ENCODE data around the gene MAJIN. TPM values are rescaled to one million over a fixed set of nuclear protein-coding genes. Genes with fewer than 3 reads are reported as not detected.

MAJIN gene
- total RNA-seq, 1 donor from 2014 or later, result not detected

DNA sequence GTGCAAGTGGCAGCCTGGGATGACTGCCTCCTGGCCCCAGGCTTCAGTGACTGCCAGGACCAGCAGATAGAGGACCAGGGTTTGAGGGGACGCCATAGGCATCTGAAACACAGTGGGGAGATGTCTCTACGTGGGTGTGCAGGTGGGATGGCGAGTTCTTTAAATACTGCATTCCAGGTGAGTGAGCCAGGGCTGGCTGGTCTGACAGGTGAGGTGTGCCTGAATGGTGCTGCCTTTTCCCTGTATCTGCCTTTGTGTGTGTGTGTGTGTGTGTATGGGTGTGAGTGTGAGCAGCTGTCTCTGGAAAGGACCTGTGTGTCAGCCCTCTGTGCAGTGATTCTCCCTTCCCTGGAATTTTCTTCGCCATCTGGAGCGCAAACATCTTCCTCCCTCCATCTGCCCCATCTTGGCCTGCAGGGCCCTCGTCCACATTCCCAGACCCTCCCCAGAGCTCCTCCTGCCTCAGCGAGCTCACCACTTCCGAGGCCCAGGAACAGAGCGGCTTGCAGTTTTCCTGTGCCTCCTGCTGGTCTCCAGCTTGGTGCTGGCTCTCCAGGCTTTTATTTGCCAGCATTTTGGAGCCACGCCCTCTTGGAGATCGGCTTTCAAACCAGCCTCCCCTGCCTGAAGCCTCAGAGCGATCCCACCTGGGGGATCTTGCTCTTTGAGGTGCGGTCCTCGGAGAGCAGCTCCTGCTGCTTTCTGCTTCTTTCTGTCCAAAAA is 36.4 kb downstream of the MAJIN start, which contains the start of gene GPHA2:
TSS of gene GPHA2 (minus strand) at position 535 of the 723 bp plus-strand sequence. CDS start at position 102, 433 bp downstream.
- intact Hi-C loops (cut with DNase I), result no loop called here
- DNase-seq (no peak), ATAC-seq (ENCODE audit: poor library complexity) (no peak)

GRCh38 chr11:64934682-64935358 is 37.1 kb downstream of the MAJIN start:
- intact Hi-C loops (cut with DNase I), result no loop called here
- DNase-seq (no peak), ATAC-seq (ENCODE audit: poor library complexity) (peak; percentile 21)

DNA sequence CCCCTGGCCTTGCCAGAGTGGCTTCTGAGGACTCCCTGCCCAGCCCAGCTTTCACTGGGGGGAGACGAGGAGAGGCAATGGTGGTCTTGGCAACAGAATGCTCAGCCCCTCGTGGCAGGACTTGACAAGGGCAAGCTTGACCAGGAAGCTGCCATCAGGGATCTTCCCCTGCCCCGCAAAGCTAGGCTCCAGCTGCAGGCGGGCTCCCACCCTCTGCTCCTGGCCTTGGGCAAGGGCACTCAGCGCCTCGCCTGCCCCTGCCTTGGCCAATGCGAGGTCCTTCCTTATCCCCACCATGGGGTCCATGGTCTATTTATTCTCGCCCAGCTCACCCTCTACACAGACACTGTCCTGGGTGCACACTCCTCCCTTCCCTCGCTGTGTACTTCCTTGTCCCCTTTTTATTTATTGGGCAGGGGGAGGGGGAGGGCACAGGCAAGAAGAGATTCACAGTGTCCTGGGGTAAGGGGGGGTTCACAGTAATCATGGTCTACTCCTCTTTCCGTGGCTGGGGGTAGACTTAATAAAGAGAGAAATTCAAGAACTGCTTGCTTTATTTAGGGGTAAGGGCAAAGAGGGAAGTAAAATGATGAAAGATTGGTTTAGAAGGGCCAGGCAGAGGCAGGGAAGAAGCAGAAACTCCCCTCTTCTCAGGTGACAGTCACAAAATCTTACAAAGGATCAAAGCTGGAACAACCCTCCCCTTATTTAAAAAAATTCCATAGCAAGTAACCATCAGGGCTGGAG is 37.8 kb downstream of the MAJIN start:
- no peak for DNase-seq
- ATAC-seq (ENCODE audit: poor library complexity), result no peak
- intact Hi-C loops (cut with DNase I), result no loop called here

DNA sequence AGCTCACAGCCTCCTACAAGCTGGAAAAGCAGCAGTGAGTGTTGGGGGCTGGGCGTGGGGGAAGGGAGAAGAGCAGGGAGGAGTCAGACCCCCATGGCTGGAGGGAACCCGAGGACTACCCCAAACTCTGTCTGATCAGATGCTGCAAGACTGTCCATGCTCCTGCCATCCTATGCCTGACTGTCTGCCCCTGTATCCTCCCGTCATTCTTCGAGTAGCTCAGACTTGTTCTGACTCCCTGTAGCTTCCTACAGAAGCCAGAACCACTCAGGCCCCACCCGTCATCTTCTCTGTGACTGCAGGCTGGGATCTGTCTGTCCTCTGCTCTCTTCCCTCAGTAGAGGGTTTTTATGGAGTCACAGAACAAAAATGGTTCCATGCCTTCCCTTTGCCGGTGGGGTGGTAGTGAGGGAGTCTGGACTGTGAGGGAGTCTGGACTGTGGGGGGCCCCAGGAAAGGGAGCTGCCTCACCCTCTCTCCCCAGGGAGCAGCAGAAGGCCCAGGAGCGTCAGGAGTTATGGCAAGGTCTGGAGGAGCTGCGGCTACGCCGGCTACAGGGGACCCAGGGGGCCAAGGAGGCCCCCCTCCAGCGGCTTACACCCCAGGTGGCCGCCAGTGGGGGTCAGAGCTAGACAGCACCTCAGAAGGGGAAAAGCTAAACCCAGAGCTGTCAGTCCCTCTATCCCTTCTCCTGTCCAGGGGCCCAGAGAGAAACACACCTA is 38.5 kb downstream of the MAJIN start:
- intact Hi-C loops (cut with DNase I), result no loop called here
- DNase-seq, result no peak
- no peak for ATAC-seq (ENCODE audit: poor library complexity)

DNA sequence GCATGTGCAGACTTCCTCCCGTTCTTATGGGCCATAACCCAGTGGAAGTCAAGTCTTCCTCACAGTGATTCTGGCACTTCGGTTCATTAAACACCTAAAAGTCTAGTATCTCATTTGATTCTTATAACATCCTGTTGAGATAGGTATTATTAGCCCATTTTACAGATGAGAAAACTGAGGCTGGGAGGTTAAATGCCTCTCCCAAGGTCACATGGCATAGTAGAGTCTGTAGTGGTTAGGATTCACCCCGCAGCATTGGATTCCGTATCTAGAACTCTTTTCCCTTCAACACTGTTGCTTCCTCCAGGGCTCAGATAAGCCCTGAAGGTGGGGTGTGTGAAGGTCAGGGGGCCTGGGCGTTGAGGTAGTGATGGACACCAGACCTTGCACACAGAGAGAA is 39.6 kb downstream of the MAJIN start:
- ATAC-seq (ENCODE audit: poor library complexity), result no peak
- intact Hi-C loops (cut with DNase I), result no loop called here
- no peak for DNase-seq

- ATAC-seq (ENCODE audit: poor library complexity) (no peak), DNase-seq (no peak)
- intact Hi-C loops (cut with DNase I), result no loop called here
These were observed 40.6 kb downstream of the MAJIN start for GRCh38 chr11:64931290-64931689.

DNA sequence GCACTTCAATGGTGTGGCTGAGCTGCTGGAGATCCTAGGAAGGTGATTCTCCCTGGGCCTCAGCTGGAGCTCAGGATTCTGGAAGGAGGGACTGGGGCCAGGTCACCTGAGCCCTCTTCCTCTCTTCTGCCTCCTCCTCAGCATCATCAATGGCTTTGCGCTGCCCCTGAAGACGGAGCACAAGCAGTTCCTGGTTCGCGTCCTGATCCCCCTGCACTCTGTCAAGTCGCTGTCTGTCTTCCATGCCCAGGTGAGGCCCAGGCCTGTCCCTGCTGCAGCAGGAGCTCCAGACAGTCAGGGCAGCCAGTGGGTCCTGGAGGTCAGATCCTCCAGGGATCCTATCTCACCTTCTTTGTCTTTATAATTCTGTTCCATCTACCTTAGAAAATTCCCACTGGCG is 41.6 kb downstream of the MAJIN start:
- ATAC-seq (ENCODE audit: poor library complexity) (no peak), DNase-seq (no peak)
- intact Hi-C loops (cut with DNase I), result no loop called here

- intact Hi-C loops (cut with DNase I), result no loop called here
- DNase-seq (no peak), ATAC-seq (ENCODE audit: poor library complexity) (no peak)
These were observed 42.3 kb downstream of the MAJIN start for GRCh38 chr11:64929625-64930024.

- ATAC-seq (ENCODE audit: poor library complexity) (no peak), DNase-seq (no peak)
- intact Hi-C loops (cut with DNase I), result no loop called here
These were observed 43.0 kb downstream of the MAJIN start for GRCh38 chr11:64928957-64929356.

DNA sequence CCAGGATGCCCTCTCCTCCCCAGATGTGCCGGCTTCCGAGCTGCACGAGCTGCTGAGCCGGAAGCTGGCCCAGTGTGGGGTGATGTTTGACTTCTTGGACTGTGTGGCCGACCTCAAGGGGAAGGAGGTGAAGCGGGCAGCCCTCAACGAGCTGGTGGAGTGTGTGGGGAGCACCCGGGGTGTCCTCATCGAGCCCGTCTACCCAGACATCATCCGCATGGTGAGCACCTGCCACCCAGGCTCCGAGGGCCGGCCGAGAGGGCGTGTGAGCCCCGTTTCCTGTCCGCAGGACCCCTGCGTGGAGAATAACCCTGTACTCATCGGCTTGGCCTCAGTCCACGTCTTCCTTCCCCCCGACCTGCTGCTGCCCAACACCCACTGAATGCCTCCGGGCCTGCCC is 45.2 kb downstream of the MAJIN start:
- intact Hi-C loops (cut with DNase I), result no loop called here
- ATAC-seq (ENCODE audit: poor library complexity), result no peak

GRCh38 chr11:64925536-64926436 is 46.1 kb downstream of the MAJIN start:
- DNase-seq (no peak), ATAC-seq (ENCODE audit: poor library complexity) (no peak)
- intact Hi-C loops (cut with DNase I), result no loop called here

More for the DNA sequence above, 45.2 kb downstream of the MAJIN start:
- DNase-seq, result no peak

DNA sequence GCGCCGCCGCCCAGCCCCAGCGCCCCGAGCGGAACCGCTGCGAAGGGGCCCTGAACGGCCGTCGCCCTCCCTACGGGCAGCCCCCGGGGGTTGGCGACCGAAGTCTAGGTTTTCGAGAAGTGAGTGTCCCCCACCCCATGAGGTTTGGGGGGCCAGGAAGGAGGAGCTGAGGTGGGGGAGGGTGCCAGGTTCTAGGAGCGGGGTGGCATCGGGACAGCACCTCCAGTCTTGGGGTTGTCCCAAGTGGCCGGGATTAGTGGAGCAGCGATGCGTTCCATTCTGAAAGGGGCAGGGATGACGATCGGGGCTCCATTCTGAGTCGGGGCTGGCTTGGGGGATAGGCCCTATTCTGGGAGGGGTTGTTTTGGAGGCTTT is 47.0 kb downstream of the MAJIN start:
- DNase-seq (no peak), ATAC-seq (ENCODE audit: poor library complexity) (peak; percentile 8)
- intact Hi-C loops (cut with DNase I), result no loop called here

GRCh38 chr11:64923944-64924909 is 47.7 kb downstream of the MAJIN start, which contains the start of gene PPP2R5B:
PPP2R5B (plus strand) TSS chr11:64924689; CDS start chr11:64925735, 1,046 bp downstream.
- DNase-seq (peak; percentile 96), ATAC-seq (ENCODE audit: poor library complexity) (peak; percentile 98)
- intact Hi-C loops (cut with DNase I), result no loop called here

GRCh38 chr11:64923151-64923661 is 48.7 kb downstream of the MAJIN start:
- intact Hi-C loops (cut with DNase I), result no loop called here
- ATAC-seq (ENCODE audit: poor library complexity) (no peak), DNase-seq (no peak)

- no peak for DNase-seq
- intact Hi-C loops (cut with DNase I), result no loop called here
These were observed 50.5 kb downstream of the MAJIN start for GRCh38 chr11:64921384-64921783.

GRCh38 chr11:64920124-64920523 is 51.8 kb downstream of the MAJIN start:
- intact Hi-C loops (cut with DNase I), result no loop called here
- ATAC-seq (ENCODE audit: poor library complexity) (no peak), DNase-seq (peak; percentile 14)

More at GRCh38 chr11:64921384-64921783, 50.5 kb downstream of the MAJIN start:
- ATAC-seq (ENCODE audit: poor library complexity), result no peak

DNA sequence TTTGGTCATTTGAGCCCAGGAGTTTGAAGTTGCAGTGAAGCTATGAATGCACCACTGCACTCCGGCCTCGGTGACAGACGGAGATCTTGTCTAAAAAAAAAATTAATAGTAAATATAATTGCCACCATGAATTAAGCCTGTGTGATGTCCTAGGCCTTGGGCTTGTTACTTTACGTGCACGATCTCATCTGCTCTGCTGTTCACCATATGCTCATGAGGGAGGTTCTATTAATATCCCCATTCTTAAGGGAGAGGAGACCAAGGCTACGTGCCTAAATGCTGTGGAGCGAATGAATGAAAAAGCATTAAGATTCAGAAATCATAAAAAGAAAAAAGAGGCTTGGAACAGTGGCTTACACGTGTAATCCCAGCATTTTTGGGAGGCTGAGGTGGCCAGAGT is 52.3 kb downstream of the MAJIN start:
- DNase-seq (peak; percentile 17), ATAC-seq (ENCODE audit: poor library complexity) (no peak)
- intact Hi-C loops (cut with DNase I), result no loop called here

Data from Right ventricle myocardium superior (tissue), 1 donor.